SU-DHL-6 (cell line): Measurements from ENCODE around the gene BCL2L15.

Experiments used
- H2AFZ ChIP-seq: fragments of 200-600 bp; sonication (generic); 2 replicates; pipeline ENCODE4 v1.6.1; 2014; ENCODE audit warnings: low read depth, mild to moderate bottlenecking, moderate library complexity, mixed read lengths, antibody characterized with exemption, low read length; ENCODE audit not compliant: severe bottlenecking
- H3F3A ChIP-seq: fragments of 200-600 bp; shearing (Covaris generic); 2 replicates; pipeline ENCODE4 v1.6.0; 2016; ENCODE audit warnings: antibody characterized with exemption, mild to moderate bottlenecking; ENCODE audit not compliant: insufficient read depth
- H3K27ac ChIP-seq: fragments of 200-600 bp; sonication (generic); 2 replicates; pipeline ENCODE4 v1.5.1; 2016; ENCODE audit warnings: low read depth, mild to moderate bottlenecking, low read length, moderate library complexity, mixed read lengths
- H3K27me3 ChIP-seq: fragments of 200-600 bp; sonication (generic), shearing (Covaris generic); 2 replicates; pipeline ENCODE4 v1.6.0; 2014; ENCODE audit warnings: mild to moderate bottlenecking, low read length
- H3K36me3 ChIP-seq: fragments of 200-600 bp; sonication (generic); 2 replicates; pipeline ENCODE4 v1.6.1; 2014; ENCODE audit warnings: mild to moderate bottlenecking, low read length, mixed read lengths
- H3K4me2 ChIP-seq: fragments of 300-600, 200-600 bp; shearing (Covaris generic), sonication (generic); 2 replicates; pipeline ENCODE4 v1.6.0; 2014; ENCODE audit warnings: low read length, low read depth, mild to moderate bottlenecking; ENCODE audit not compliant: poor library complexity, severe bottlenecking
- H3K4me3 ChIP-seq: fragments of 200-600 bp; sonication (generic); 2 replicates; pipeline ENCODE4 v1.5.1; 2014; ENCODE audit warnings: antibody characterized with exemption, low read length, mild to moderate bottlenecking, mixed read lengths; ENCODE audit not compliant: insufficient read depth, poor library complexity, severe bottlenecking
- H3K79me2 ChIP-seq: fragments of 200-600 bp; sonication (generic); 2 replicates; pipeline ENCODE4 v1.6.1; 2014; ENCODE audit warnings: mild to moderate bottlenecking, low read length, moderate library complexity; ENCODE audit not compliant: insufficient read depth
- H3K9ac ChIP-seq: fragments of 200-600 bp; sonication (generic); 2 replicates; pipeline ENCODE4 v1.7.0; 2014; ENCODE audit warnings: mild to moderate bottlenecking, low read length
- H3K9me2 ChIP-seq: fragments of 200-600 bp; sonication (generic); replicated peaks from 2 replicates; pipeline ENCODE4 v1.6.1; 2014; ENCODE audit warnings: low read length; ENCODE audit not compliant: insufficient read depth
- H3K9me3 ChIP-seq: fragments of 200-600 bp; sonication (generic); 2 replicates; pipeline ENCODE4 v1.6.1; 2014; ENCODE audit warnings: low read length, mixed read lengths; ENCODE audit not compliant: insufficient read depth
- H4K20me1 ChIP-seq: fragments of 200-600 bp; sonication (generic); 2 replicates; pipeline ENCODE4 v1.6.1; 2014; ENCODE audit warnings: low read depth, mild to moderate bottlenecking, antibody characterized with exemption, low read length, moderate library complexity, mixed read lengths
- EZH2phosphoT487 ChIP-seq: fragments of 200-600 bp; sonication (generic), shearing (Covaris generic); conservative IDR thresholded peaks from 2 replicates; pipeline ENCODE4 v1.6.1; 2018; ENCODE audit warnings: mild to moderate bottlenecking, antibody characterized with exemption, low read length, moderate library complexity, mixed read lengths
- TF ChIP-seq, protein P1 (sequence below): fragments of 200-600 bp; sonication (generic); IDR thresholded peaks from one replicate; pipeline ENCODE4 v1.5.1; 2017; ENCODE audit warnings: antibody characterized with exemption, mild to moderate bottlenecking, low read length, moderate library complexity; ENCODE audit not compliant: insufficient read depth, poor library complexity, severe bottlenecking

BCL2L15 gene

GRCh38 chr1:113935176-113935575 is 47.8 kb upstream of the BCL2L15 start:
- no peaks in the 10 kb centered on the region for H3K27me3 ChIP-seq
- H3K27ac ChIP-seq: no peak overlapping the region
- no peak overlapping the region for H3K4me2 ChIP-seq
- H3F3A ChIP-seq: no peaks in the 10 kb centered on the region; the same call in 1 of the 2 replicates
- peaks cover 12% of the 10 kb centered on the region; the same call in 1 of the 2 replicates for H4K20me1 ChIP-seq
- no peak overlapping the region for H3K4me3 ChIP-seq
- no peak overlapping the region for H2AFZ ChIP-seq
- no peaks in the 10 kb centered on the region for H3K9me3 ChIP-seq
- no peak overlapping the region for H3K9ac ChIP-seq
- no peaks in the 10 kb centered on the region; the same call in 1 of the 2 replicates for H3K36me3 ChIP-seq
- TF ChIP-seq, protein P1, sequence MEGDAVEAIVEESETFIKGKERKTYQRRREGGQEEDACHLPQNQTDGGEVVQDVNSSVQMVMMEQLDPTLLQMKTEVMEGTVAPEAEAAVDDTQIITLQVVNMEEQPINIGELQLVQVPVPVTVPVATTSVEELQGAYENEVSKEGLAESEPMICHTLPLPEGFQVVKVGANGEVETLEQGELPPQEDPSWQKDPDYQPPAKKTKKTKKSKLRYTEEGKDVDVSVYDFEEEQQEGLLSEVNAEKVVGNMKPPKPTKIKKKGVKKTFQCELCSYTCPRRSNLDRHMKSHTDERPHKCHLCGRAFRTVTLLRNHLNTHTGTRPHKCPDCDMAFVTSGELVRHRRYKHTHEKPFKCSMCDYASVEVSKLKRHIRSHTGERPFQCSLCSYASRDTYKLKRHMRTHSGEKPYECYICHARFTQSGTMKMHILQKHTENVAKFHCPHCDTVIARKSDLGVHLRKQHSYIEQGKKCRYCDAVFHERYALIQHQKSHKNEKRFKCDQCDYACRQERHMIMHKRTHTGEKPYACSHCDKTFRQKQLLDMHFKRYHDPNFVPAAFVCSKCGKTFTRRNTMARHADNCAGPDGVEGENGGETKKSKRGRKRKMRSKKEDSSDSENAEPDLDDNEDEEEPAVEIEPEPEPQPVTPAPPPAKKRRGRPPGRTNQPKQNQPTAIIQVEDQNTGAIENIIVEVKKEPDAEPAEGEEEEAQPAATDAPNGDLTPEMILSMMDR: no peak
- no peak for TF ChIP-seq EZH2phosphoT487
- H3K79me2 ChIP-seq: peaks cover 100% of the 10 kb centered on the region
- H3K9me2 ChIP-seq: no peaks in the 10 kb centered on the region

GRCh38 chr1:113934511-113935055 is 47.2 kb upstream of the BCL2L15 start:
- H3K27me3 ChIP-seq: no peaks in the 10 kb centered on the region
- H3K4me3 ChIP-seq: no peak overlapping the region
- H3K36me3 ChIP-seq: no peaks in the 10 kb centered on the region; the same call in 1 of the 2 replicates
- H3K9ac ChIP-seq: no peak overlapping the region
- no peak overlapping the region for H3K4me2 ChIP-seq
- no peak overlapping the region for H3K27ac ChIP-seq
- no peak overlapping the region for H2AFZ ChIP-seq
- peaks cover 99% of the 10 kb centered on the region for H3K79me2 ChIP-seq
- H3F3A ChIP-seq: no peaks in the 10 kb centered on the region; the same call in 1 of the 2 replicates
- H3K9me3 ChIP-seq: no peaks in the 10 kb centered on the region
- H4K20me1 ChIP-seq: peaks cover 12% of the 10 kb centered on the region; the same call in 1 of the 2 replicates
- no peaks in the 10 kb centered on the region for H3K9me2 ChIP-seq
- no peak for TF ChIP-seq EZH2phosphoT487
- TF ChIP-seq, protein P1: no peak

- no peak overlapping the region for H3K9ac ChIP-seq
- H3F3A ChIP-seq: no peaks in the 10 kb centered on the region; the same call in 1 of the 2 replicates
- no peaks in the 10 kb centered on the region for H3K27me3 ChIP-seq
- TF ChIP-seq, protein P1: no peak
- no peak for TF ChIP-seq EZH2phosphoT487
- no peak overlapping the region for H3K4me3 ChIP-seq
- no peaks in the 10 kb centered on the region; the same call in 1 of the 2 replicates for H3K36me3 ChIP-seq
- no peak overlapping the region for H3K4me2 ChIP-seq
- peaks cover 12% of the 10 kb centered on the region; the same call in 1 of the 2 replicates for H4K20me1 ChIP-seq
- H2AFZ ChIP-seq: no peak overlapping the region
- H3K9me2 ChIP-seq: no peaks in the 10 kb centered on the region
- H3K9me3 ChIP-seq: no peaks in the 10 kb centered on the region
- H3K79me2 ChIP-seq: peaks cover 93% of the 10 kb centered on the region
- H3K27ac ChIP-seq: no peak overlapping the region
These were observed 46.6 kb upstream of the BCL2L15 start for GRCh38 chr1:113934006-113934405.
